ENCODE measurements around the gene ACSS3.

Gene ACSS3

GRCh38 chr12:81252228-81252627 is 174.3 kb downstream of the ACSS3 start:
- Histone ChIP-seq H3K4me1 (ENCODE audit: insufficient read depth, low read length, severe bottlenecking) (no peaks in the 10 kb centered on the region), H3K27me3 (ENCODE audit: insufficient read depth, low read length) (no peaks in the 10 kb centered on the region), H2AFZ (ENCODE audit: low read length) (no peak overlapping the region), H3F3A (ENCODE audit: insufficient read depth, low read length) (no peaks in the 10 kb centered on the region), H3K79me2 (ENCODE audit: insufficient read depth, low read length) (no peaks in the 10 kb centered on the region), H3K27ac (ENCODE audit: low read depth, low read length, poor library complexity, severe bottlenecking) (no peak overlapping the region), H3K4me3 (ENCODE audit: low read depth, low read length, poor library complexity, severe bottlenecking) (no peak overlapping the region), H3K36me3 (ENCODE audit: insufficient read depth, low read length) (no peaks in the 10 kb centered on the region), H3K9me2 (ENCODE audit: low read depth, low read length) (no peaks in the 10 kb centered on the region), H3K4me2 (ENCODE audit: low read length) (no peak overlapping the region), H4K20me1 (ENCODE audit: insufficient read depth, low read length) (no peaks in the 10 kb centered on the region), H3K9ac (ENCODE audit: low read length) (no peak overlapping the region), H3K9me3 (ENCODE audit: low read length) (no peaks in the 10 kb centered on the region)
- TF ChIP-seq EZH2 (IDR thresholded peaks at IDR 0.05; ENCODE audit: borderline replicate concordance, low read length), result no peak
- TF ChIP-seq CTCF (IDR thresholded peaks at IDR 0.05; ENCODE audit: low read length), result no peak

DNA sequence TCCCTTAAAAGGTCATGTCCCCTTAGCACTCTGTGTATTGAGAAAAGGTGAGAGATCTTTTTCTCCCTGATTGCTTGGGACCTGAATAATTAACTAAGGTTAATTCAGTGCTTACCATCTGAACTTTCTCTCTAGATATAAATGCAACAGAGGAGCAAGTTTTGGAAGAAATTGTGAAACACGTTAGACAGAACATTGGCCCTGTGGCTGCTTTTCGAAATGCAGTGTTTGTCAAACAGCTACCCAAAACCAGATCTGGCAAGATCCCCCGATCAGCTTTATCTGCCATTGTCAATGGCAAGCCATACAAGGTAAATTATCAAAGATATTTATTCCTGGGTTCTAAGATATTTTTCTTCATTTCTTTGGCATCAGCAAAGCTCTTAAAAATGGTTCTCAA is 175.5 kb downstream of the ACSS3 start:
- Histone ChIP-seq H3K4me3 (ENCODE audit: low read depth, low read length, poor library complexity, severe bottlenecking) (no peak overlapping the region), H3K4me2 (ENCODE audit: low read length) (no peak overlapping the region), H3K4me1 (ENCODE audit: insufficient read depth, low read length, severe bottlenecking) (no peaks in the 10 kb centered on the region), H3K9ac (ENCODE audit: low read length) (no peak overlapping the region), H3K27ac (ENCODE audit: low read depth, low read length, poor library complexity, severe bottlenecking) (no peak overlapping the region), H3K27me3 (ENCODE audit: insufficient read depth, low read length) (no peaks in the 10 kb centered on the region), H3K9me2 (ENCODE audit: low read depth, low read length) (no peaks in the 10 kb centered on the region), H4K20me1 (ENCODE audit: insufficient read depth, low read length) (no peaks in the 10 kb centered on the region), H3K9me3 (ENCODE audit: low read length) (no peaks in the 10 kb centered on the region), H3F3A (ENCODE audit: insufficient read depth, low read length) (no peaks in the 10 kb centered on the region), H2AFZ (ENCODE audit: low read length) (no peak overlapping the region), H3K36me3 (ENCODE audit: insufficient read depth, low read length) (no peaks in the 10 kb centered on the region), H3K79me2 (ENCODE audit: insufficient read depth, low read length) (no peaks in the 10 kb centered on the region)
- TF ChIP-seq CTCF (IDR thresholded peaks at IDR 0.05; ENCODE audit: low read length) (no peak), EZH2 (IDR thresholded peaks at IDR 0.05; ENCODE audit: borderline replicate concordance, low read length) (no peak)

DNA sequence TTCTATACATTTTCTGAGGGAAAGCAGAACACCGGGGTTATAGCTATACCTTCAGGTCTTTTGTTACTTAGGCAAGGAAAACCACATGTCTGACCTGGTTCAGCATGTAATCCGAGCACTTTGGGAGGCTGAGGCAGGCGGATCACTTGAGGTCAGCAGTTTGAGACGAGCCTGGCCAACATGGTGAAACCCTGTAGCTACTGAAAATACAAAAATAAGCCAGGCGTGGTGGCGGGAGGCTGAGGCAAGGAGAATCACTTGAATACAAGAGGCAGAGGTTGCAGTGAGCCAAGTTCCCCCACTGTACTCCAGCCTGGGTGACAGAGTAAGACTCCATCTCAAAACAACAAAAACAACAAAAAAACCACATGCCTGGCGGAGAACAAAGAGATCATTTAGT is 177.6 kb downstream of the ACSS3 start:
- Histone ChIP-seq H3K9me3 (ENCODE audit: low read length) (no peaks in the 10 kb centered on the region), H3K4me2 (ENCODE audit: low read length) (no peak overlapping the region)

More for the DNA sequence above, 177.6 kb downstream of the ACSS3 start:
- H3K27ac ChIP-seq (ENCODE audit: low read depth, low read length, poor library complexity, severe bottlenecking), result no peak overlapping the region
- no peaks in the 10 kb centered on the region for H3K9me2 ChIP-seq (ENCODE audit: low read depth, low read length)
- no peaks in the 10 kb centered on the region for H3K27me3 ChIP-seq (ENCODE audit: insufficient read depth, low read length)
- H3F3A ChIP-seq (ENCODE audit: insufficient read depth, low read length), result no peaks in the 10 kb centered on the region
- H3K4me3 ChIP-seq (ENCODE audit: low read depth, low read length, poor library complexity, severe bottlenecking), result no peak overlapping the region
- no peaks in the 10 kb centered on the region for H4K20me1 ChIP-seq (ENCODE audit: insufficient read depth, low read length)
- H3K9ac ChIP-seq (ENCODE audit: low read length), result no peak overlapping the region
- no peaks in the 10 kb centered on the region for H3K4me1 ChIP-seq (ENCODE audit: insufficient read depth, low read length, severe bottlenecking)
- no peak for TF ChIP-seq EZH2 (IDR thresholded peaks at IDR 0.05; ENCODE audit: borderline replicate concordance, low read length)
- TF ChIP-seq CTCF (IDR thresholded peaks at IDR 0.05; ENCODE audit: low read length), result no peak
- no peak overlapping the region for H2AFZ ChIP-seq (ENCODE audit: low read length)
- H3K36me3 ChIP-seq (ENCODE audit: insufficient read depth, low read length), result no peaks in the 10 kb centered on the region
- no peaks in the 10 kb centered on the region for H3K79me2 ChIP-seq (ENCODE audit: insufficient read depth, low read length)
